ENCODE results near the gene STRADA. TPM values are rescaled to one million over a fixed set of nuclear protein-coding genes. Genes with fewer than 3 reads are reported as not detected.

The STRADA gene
- total and polyA plus RNA-seq, 2 donors (not counting 1 experiment from before 2014, with no cell fraction given), result 22.8 TPM

GRCh38 chr17:63753215-63753614 is 11.6 kb upstream of the STRADA start:
- no peaks in the 10 kb centered on the region for H4K20me1 ChIP-seq (ENCODE audit: control insufficient read depth, extremely low read depth, insufficient read depth, low read length)
- no peak for DNase-seq (ENCODE audit: low read depth in 2 of 2)
- TF ChIP-seq, protein P1, sequence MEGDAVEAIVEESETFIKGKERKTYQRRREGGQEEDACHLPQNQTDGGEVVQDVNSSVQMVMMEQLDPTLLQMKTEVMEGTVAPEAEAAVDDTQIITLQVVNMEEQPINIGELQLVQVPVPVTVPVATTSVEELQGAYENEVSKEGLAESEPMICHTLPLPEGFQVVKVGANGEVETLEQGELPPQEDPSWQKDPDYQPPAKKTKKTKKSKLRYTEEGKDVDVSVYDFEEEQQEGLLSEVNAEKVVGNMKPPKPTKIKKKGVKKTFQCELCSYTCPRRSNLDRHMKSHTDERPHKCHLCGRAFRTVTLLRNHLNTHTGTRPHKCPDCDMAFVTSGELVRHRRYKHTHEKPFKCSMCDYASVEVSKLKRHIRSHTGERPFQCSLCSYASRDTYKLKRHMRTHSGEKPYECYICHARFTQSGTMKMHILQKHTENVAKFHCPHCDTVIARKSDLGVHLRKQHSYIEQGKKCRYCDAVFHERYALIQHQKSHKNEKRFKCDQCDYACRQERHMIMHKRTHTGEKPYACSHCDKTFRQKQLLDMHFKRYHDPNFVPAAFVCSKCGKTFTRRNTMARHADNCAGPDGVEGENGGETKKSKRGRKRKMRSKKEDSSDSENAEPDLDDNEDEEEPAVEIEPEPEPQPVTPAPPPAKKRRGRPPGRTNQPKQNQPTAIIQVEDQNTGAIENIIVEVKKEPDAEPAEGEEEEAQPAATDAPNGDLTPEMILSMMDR (conservative IDR thresholded peaks at IDR 0.05 in 1 of 2, IDR thresholded peaks at IDR 0.05 in 1 of 2; ENCODE audit: low read depth in 1 of 2, low read length in 2 of 2), result no peak
- TF ChIP-seq EZH2 (IDR thresholded peaks at IDR 0.05; ENCODE audit: low read length, missing control alignments), result no peak

DNA sequence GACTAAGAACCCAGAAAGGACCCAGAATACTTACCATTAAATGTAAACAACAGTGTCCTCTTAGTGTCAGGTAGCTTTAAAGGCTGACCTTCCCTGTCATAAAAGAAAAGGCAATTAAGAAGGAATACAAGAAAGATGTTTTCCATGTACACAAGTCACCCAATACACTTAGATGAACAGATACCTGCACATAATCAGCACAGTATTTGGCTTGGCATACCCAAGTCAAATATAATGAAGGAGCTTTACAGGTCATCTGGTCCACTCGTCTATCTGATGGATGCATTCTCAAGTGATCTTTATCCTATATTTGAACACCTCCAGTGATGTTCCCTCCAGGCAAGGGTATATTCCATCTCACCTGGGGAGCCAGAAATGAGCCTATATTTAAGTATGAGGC is 11.1 kb upstream of the STRADA start:
- Histone ChIP-seq H3K9ac (ENCODE audit: insufficient read depth, low read length) (no peak overlapping the region), H3K9me3 (ENCODE audit: control insufficient read depth, insufficient read depth, low read depth, low read length) (no peaks in the 10 kb centered on the region), H3K27ac (ENCODE audit: insufficient read depth, low read length) (no peak overlapping the region), H3K4me2 (ENCODE audit: extremely low read depth, insufficient read depth, low read length) (no peak overlapping the region), H3K27me3 (ENCODE audit: control insufficient read depth, insufficient read depth, low read length) (no peaks in the 10 kb centered on the region), H3K36me3 (ENCODE audit: control insufficient read depth, insufficient read depth, low read length) (peaks cover 6% of the 10 kb centered on the region), H4K20me1 (ENCODE audit: control insufficient read depth, extremely low read depth, insufficient read depth, low read length) (no peaks in the 10 kb centered on the region), H2AFZ (ENCODE audit: low read length) (no peak overlapping the region), H3K79me2 (ENCODE audit: control insufficient read depth, insufficient read depth, low read length) (no peaks in the 10 kb centered on the region), H3K4me3 (replicated peaks in 1 of 4; ENCODE audit: control extremely low read depth in 1 of 4, insufficient read depth in 1 of 4, low read depth in 3 of 4, low read length in 4 of 4) (no peak overlapping the region), H3K4me1 (ENCODE audit: control insufficient read depth, extremely low read depth, insufficient read depth, low read length) (no peaks in the 10 kb centered on the region)
- DNase-seq (ENCODE audit: low read depth in 2 of 2), result no peak
- TF ChIP-seq, protein P1 (conservative IDR thresholded peaks at IDR 0.05 in 1 of 2, IDR thresholded peaks at IDR 0.05 in 1 of 2; ENCODE audit: low read depth in 1 of 2, low read length in 2 of 2), result no peak
- TF ChIP-seq EZH2 (IDR thresholded peaks at IDR 0.05; ENCODE audit: low read length, missing control alignments), result no peak

More at GRCh38 chr17:63753215-63753614, 11.6 kb upstream of the STRADA start:
- Histone ChIP-seq H3K4me2 (ENCODE audit: extremely low read depth, insufficient read depth, low read length) (no peak overlapping the region), H3K9me3 (ENCODE audit: control insufficient read depth, insufficient read depth, low read depth, low read length) (no peaks in the 10 kb centered on the region), H3K27me3 (ENCODE audit: control insufficient read depth, insufficient read depth, low read length) (no peaks in the 10 kb centered on the region), H3K9ac (ENCODE audit: insufficient read depth, low read length) (no peak overlapping the region), H2AFZ (ENCODE audit: low read length) (no peak overlapping the region), H3K4me3 (replicated peaks in 1 of 4; ENCODE audit: control extremely low read depth in 1 of 4, insufficient read depth in 1 of 4, low read depth in 3 of 4, low read length in 4 of 4) (no peak overlapping the region), H3K36me3 (ENCODE audit: control insufficient read depth, insufficient read depth, low read length) (peaks cover 7% of the 10 kb centered on the region), H3K4me1 (ENCODE audit: control insufficient read depth, extremely low read depth, insufficient read depth, low read length) (no peaks in the 10 kb centered on the region), H3K79me2 (ENCODE audit: control insufficient read depth, insufficient read depth, low read length) (no peaks in the 10 kb centered on the region), H3K27ac (ENCODE audit: insufficient read depth, low read length) (no peak overlapping the region)

- H3K9ac ChIP-seq (ENCODE audit: insufficient read depth, low read length), result no peak overlapping the region
- H3K36me3 ChIP-seq (ENCODE audit: control insufficient read depth, insufficient read depth, low read length), result peaks cover 4% of the 10 kb centered on the region
- no peak overlapping the region for H3K27ac ChIP-seq (ENCODE audit: insufficient read depth, low read length)
- no peaks in the 10 kb centered on the region for H3K79me2 ChIP-seq (ENCODE audit: control insufficient read depth, insufficient read depth, low read length)
- H4K20me1 ChIP-seq (ENCODE audit: control insufficient read depth, extremely low read depth, insufficient read depth, low read length), result no peaks in the 10 kb centered on the region
- H3K4me1 ChIP-seq (ENCODE audit: control insufficient read depth, extremely low read depth, insufficient read depth, low read length), result no peaks in the 10 kb centered on the region
- no peak overlapping the region for H3K4me3 ChIP-seq (replicated peaks in 1 of 4; ENCODE audit: control extremely low read depth in 1 of 4, insufficient read depth in 1 of 4, low read depth in 3 of 4, low read length in 4 of 4)
- no peak overlapping the region for H3K4me2 ChIP-seq (ENCODE audit: extremely low read depth, insufficient read depth, low read length)
- DNase-seq (ENCODE audit: low read depth in 2 of 2), result no peak
- H2AFZ ChIP-seq (ENCODE audit: low read length), result no peak overlapping the region
- H3K27me3 ChIP-seq (ENCODE audit: control insufficient read depth, insufficient read depth, low read length), result no peaks in the 10 kb centered on the region
- H3K9me3 ChIP-seq (ENCODE audit: control insufficient read depth, insufficient read depth, low read depth, low read length), result no peaks in the 10 kb centered on the region
- TF ChIP-seq EZH2 (IDR thresholded peaks at IDR 0.05; ENCODE audit: low read length, missing control alignments), result no peak
- TF ChIP-seq, protein P1 (conservative IDR thresholded peaks at IDR 0.05 in 1 of 2, IDR thresholded peaks at IDR 0.05 in 1 of 2; ENCODE audit: low read depth in 1 of 2, low read length in 2 of 2), result no peak
Observed at GRCh38 chr17:63751806-63752205, 10.2 kb upstream of the STRADA start.

Measured in fibroblast of lung (primary cell).